Motor neuron (in vitro differentiated cells): Measurements from ENCODE around the gene ZNF521. TPM values are rescaled to one million over a fixed set of nuclear protein-coding genes. Genes with fewer than 3 reads are reported as not detected.

Experiments used
- ATAC-seq, 8 experiments: fragments of 200-7000 bp; cut with Tn5 transposase; replicated peaks in 6 of 8; 2 replicates each; pipeline ENCODE4 v1.8.0; 2021; ENCODE audit warnings: mild to moderate bottlenecking in 8 of 8, moderate library complexity in 8 of 8
- H3K27ac ChIP-seq, 2 donors: fragments of 250-450 bp; sonication (Bioruptor Pico); 2 replicates each; pipeline ENCODE4 v1.9.0; 2021; ENCODE audit warnings: antibody characterized with exemption in 2 of 2, mild to moderate bottlenecking in 2 of 2, moderate library complexity in 1 of 2
- H3K4me1 ChIP-seq, 2 donors: fragments of 250-450 bp; sonication (Bioruptor Pico); replicated peaks in 1 of 2; 2 replicates each; pipeline ENCODE4 v1.6.1; 2021; ENCODE audit warnings: antibody characterized with exemption in 2 of 2, mild to moderate bottlenecking in 2 of 2, moderate library complexity in 1 of 2
- H3K4me3 ChIP-seq, 5 donors: fragments of 250-450 bp; sonication (Bioruptor Pico); 2 replicates each; pipeline ENCODE4 v1.9.0; 2021; ENCODE audit warnings: antibody characterized with exemption in 5 of 5, mild to moderate bottlenecking in 5 of 5, moderate library complexity in 4 of 5
- WGBS, 10 experiments: fragments of 450-650 bp; shearing (Covaris generic); methylation state at CpG; one replicate each; pipeline ENCODE4 v1.0.0; 2022; 5-methylcytosine and 5-hydroxymethylcytosine counted together
- in situ Hi-C, 9 experiments: fragments of 400-800 bp; cut with MboI; loops; one replicate each; pipeline ENCODE4 v1.15.0; 2021; ENCODE audit warnings: low sequenced_read_pairs in 9 of 9, low pct_unique_long_range_greater_than_20kb in 2 of 9; ENCODE audit not compliant: unreplicated experiment in 9 of 9
- total RNA-seq, 8 experiments: library from RNA; unstranded; fragments of 300-600 nt; gene quantifications; 2 replicates each; pipeline versions ENCODE4 v1.2.3 to v1.2.4, GENCODE V29; 2022

Gene ZNF521
- 10 to 100 TPM in 6 of 8 experiments, 1 to 10 TPM in 1, under 1 TPM in 1; 0.87 to 41.5 (median 28.5) TPM for total RNA-seq

GRCh38 chr18:25351777-25352628 lies at the start of gene ZNF521:
ZNF521 (minus strand) TSS chr18:25352166; CDS start chr18:25350946, 1,220 bp downstream.
- 0% methylated on average over 1 to 15 of the region's 91 CpGs; no CpG with 5 or more reads in 1 of the 10 experiments for WGBS, 10 experiments
- H3K27ac ChIP-seq, result peak within 1 kb of the TSS; percentile 87 to 88
- peak; percentile 74 to 92 (median 89) for ATAC-seq
- in situ Hi-C loops, result no loop called here
- H3K4me3 ChIP-seq, result peak within 1 kb of the TSS; percentile 62 to 87 (median 63)
- peaks cover 5 to 8% of the 10 kb centered on the region in 2 donors for H3K4me1 ChIP-seq

- H3K4me1 ChIP-seq, result no peaks in the 10 kb centered on the region
- in situ Hi-C loops, result no loop called here
- peak in 2 of 8 experiments; percentile 21 to 28 for ATAC-seq
- no peak overlapping the region for H3K27ac ChIP-seq
- no peak overlapping the region for H3K4me3 ChIP-seq
Measured at GRCh38 chr18:25399554-25399953, 47.6 kb upstream of the ZNF521 start.

- Histone ChIP-seq H3K4me3 (no peak overlapping the region), H3K27ac (no peak overlapping the region), H3K4me1 (no peaks in the 10 kb centered on the region)
- peak in 2 of 8 experiments; percentile 51 to 61 for ATAC-seq
- in situ Hi-C loops, result no loop called here
Measured at GRCh38 chr18:25392192-25392591, 40.2 kb upstream of the ZNF521 start.

GRCh38 chr18:25373432-25374179 lies 21.6 kb upstream of the ZNF521 start:
- peak in 6 of 8 experiments; percentile 36 to 63 (median 50) for ATAC-seq
- in situ Hi-C loops, result no loop called here
- H3K4me1 ChIP-seq, result peaks cover 5 to 27% of the 10 kb centered on the region in 2 donors
- no peak overlapping the region for H3K4me3 ChIP-seq
- H3K27ac ChIP-seq, result no peak overlapping the region
- WGBS, 10 experiments, result 40 to 100% (median 50%) methylated on average over 1 to 2 of the region's 2 CpGs; no CpG with 5 or more reads in 1 of the 10 experiments

GRCh38 chr18:25370391-25370790 lies 18.4 kb upstream of the ZNF521 start:
- in situ Hi-C loops, result no loop called here
- WGBS, 10 experiments, result 0 to 82% (median 68%) methylated on average over 1 to 5 of the region's 5 CpGs; no CpG with 5 or more reads in 2 of the 10 experiments
- Histone ChIP-seq H3K27ac (no peak overlapping the region), H3K4me1 (peaks cover 3 to 24% of the 10 kb centered on the region in 2 donors), H3K4me3 (no peak overlapping the region)
- ATAC-seq, result no peak

- Histone ChIP-seq H3K4me3 (no peak overlapping the region), H3K4me1 (peaks cover 0 to under 1% of the 10 kb centered on the region in 2 donors), H3K27ac (no peak overlapping the region)
- ATAC-seq, result peak in 1 of 8 experiments; percentile 27
- WGBS, 10 experiments, result 0 to 84% (median 42%) methylated on average over 1 to 3 of the region's 3 CpGs; no CpG with 5 or more reads in 1 of the 10 experiments
- in situ Hi-C loops, result no loop called here
Measured at GRCh38 chr18:25365242-25365641, 13.3 kb upstream of the ZNF521 start.

GRCh38 chr18:25364732-25365131 lies 12.8 kb upstream of the ZNF521 start:
- no peak overlapping the region for H3K4me3 ChIP-seq
- H3K4me1 ChIP-seq, result no peaks in the 10 kb centered on the region
- in situ Hi-C loops, result no loop called here
- no peak for ATAC-seq
- no peak overlapping the region for H3K27ac ChIP-seq

GRCh38 chr18:25360301-25360899 lies 8.4 kb upstream of the ZNF521 start:
- no peaks in the 10 kb centered on the region for H3K4me1 ChIP-seq
- in situ Hi-C loops, result no loop called here
- H3K27ac ChIP-seq, result no peak overlapping the region
- H3K4me3 ChIP-seq, result no peak overlapping the region
- WGBS, 10 experiments, result 42 to 100% (median 79%) methylated on average over 1 to 4 of the region's 5 CpGs; no CpG with 5 or more reads in 2 of the 10 experiments
- ATAC-seq, result no peak

- in situ Hi-C loops, result no loop called here
- no peak overlapping the region for H3K4me3 ChIP-seq
- H3K4me1 ChIP-seq, result peaks cover under 1 to 2% of the 10 kb centered on the region in 2 donors
- WGBS, 10 experiments, result 33 to 90% (median 64%) methylated on average over 2 to 4 of the region's 4 CpGs
- no peak overlapping the region for H3K27ac ChIP-seq
- ATAC-seq, result no peak
Measured at GRCh38 chr18:25353080-25353479, 1.1 kb upstream of the ZNF521 start.

GRCh38 chr18:25352629-25353005 lies 651 bp upstream of the ZNF521 start:
- Histone ChIP-seq H3K27ac (no peak overlapping the region), H3K4me1 (peaks cover 5 to 6% of the 10 kb centered on the region in 2 donors), H3K4me3 (peak overlapping the region; percentile 62 to 87 (median 63))
- no peak for ATAC-seq
- WGBS, 10 experiments, result 0 to 5% (median 0%) methylated on average over 1 to 6 of the region's 6 CpGs
- in situ Hi-C loops, result no loop called here

GRCh38 chr18:25351280-25351775 lies 638 bp downstream of the ZNF521 start:
- peak overlapping the region; percentile 62 to 87 (median 63) for H3K4me3 ChIP-seq
- in situ Hi-C loops, result no loop called here
- H3K27ac ChIP-seq, result peak overlapping the region; percentile 87 to 88
- 0 to 4% (median 0%) methylated on average over 3 to 16 of the region's 20 CpGs for WGBS, 10 experiments
- no peak for ATAC-seq
- H3K4me1 ChIP-seq, result peaks cover 5 to 8% of the 10 kb centered on the region in 2 donors

- peak overlapping the region; percentile 62 to 87 (median 63) for H3K4me3 ChIP-seq
- in situ Hi-C loops, result no loop called here
- ATAC-seq, result peak; percentile 5 to 29 (median 19)
- WGBS, 10 experiments, result 0 to 2% (median 1%) methylated on average over 10 to 35 of the region's 76 CpGs; no CpG with 5 or more reads in 1 of the 10 experiments
- H3K4me1 ChIP-seq, result peaks cover 5 to 8% of the 10 kb centered on the region in 2 donors
- peak overlapping the region; percentile 34 to 87 for H3K27ac ChIP-seq
Measured at GRCh38 chr18:25350489-25351251, 1.3 kb downstream of the ZNF521 start.
